Upper lobe of left lung (tissue), 6 donors: ENCODE results near the gene L3MBTL1. TPM values are rescaled to one million over a fixed set of nuclear protein-coding genes. Genes with fewer than 3 reads are reported as not detected.

Experiments
- ATAC-seq, 2 donors: fragments of 200-7000 bp; cut with Tn5 transposase; one replicate each; pipeline ENCODE4 v1.9.1; 2022; ENCODE audit warnings: mild to moderate bottlenecking in 2 of 2, moderate library complexity in 2 of 2; ENCODE audit not compliant: low FRiP score in 2 of 2
- DNase-seq, 2 donors: peaks; one replicate each; pipeline ENCODE4 v3.0.0-alpha.2; 2019 to 2020
- H3K27ac ChIP-seq, 4 donors: fragments of 200-600 bp; sonication (generic); one replicate each; pipeline ENCODE4 v1.5.1; 2016 to 2019
- H3K27me3 ChIP-seq, 4 donors: fragments of 200-600 bp; sonication (generic); one replicate each; pipeline ENCODE4 v1.5.1; 2017 to 2019
- H3K36me3 ChIP-seq, 4 donors: fragments of 200-600 bp; sonication (generic); one replicate each; pipeline ENCODE4 v1.5.1; 2016 to 2019
- H3K4me1 ChIP-seq, 4 donors: fragments of 200-600 bp; sonication (generic); one replicate each; pipeline ENCODE4 v1.5.1; 2018 to 2019
- H3K4me3 ChIP-seq, 4 donors: fragments of 200-600 bp; sonication (generic); one replicate each; pipeline ENCODE4 v1.5.1; 2017 to 2019; ENCODE audit warnings: mild to moderate bottlenecking in 2 of 4, moderate library complexity in 1 of 4
- H3K9me3 ChIP-seq, 4 donors: fragments of 200-600 bp; sonication (generic); one replicate each; pipeline ENCODE4 v1.5.1; 2018 to 2019
- CTCF ChIP-seq, 6 experiments: fragments of 450-650 bp in 4 of 6; fragments of 200-600 bp in 2 of 6; sonication (generic) in 2 of 6; IDR thresholded peaks; one replicate each; pipeline ENCODE4 v1.5.1; 2016 to 2019; ENCODE audit warnings: antibody characterized with exemption in 6 of 6
- EP300 ChIP-seq, 4 donors: sonication (generic); formaldehyde crosslinking; IDR thresholded peaks; one replicate each; pipeline ENCODE4 v1.5.1; 2017; ENCODE audit warnings: antibody characterized with exemption in 4 of 4, control low read depth in 2 of 4
- POLR2A ChIP-seq, 4 donors: fragments of 450-650 bp; IDR thresholded peaks; one replicate each; pipeline ENCODE4 v1.5.1; 2016 to 2017; ENCODE audit warnings: antibody characterized with exemption in 4 of 4, mild to moderate bottlenecking in 2 of 4
- POLR2AphosphoS5 ChIP-seq, 2 donors: sonication (generic); formaldehyde crosslinking; IDR thresholded peaks; one replicate each; pipeline ENCODE4 v1.5.1; 2017; ENCODE audit warnings: antibody characterized with exemption in 2 of 2
- WGBS, 2 donors: methylation state at CpG; one replicate each; pipeline ENCODE4 v1.1.5; 2017 to 2018; 5-methylcytosine and 5-hydroxymethylcytosine counted together
- total RNA-seq, 6 donors: library from RNA; depleted of rRNA in 4 of 6; stranded (reverse); fragments of >200 nt in 4 of 6; gene quantifications; one replicate each; pipeline versions ENCODE4 v1.1.0 to v1.2.1, GENCODE V29; 2016 to 2021
- donor health status: DM: no; HTN: no; CAD: no; lungs with moderate emphysema.
- donor health status: DM: no; HTN: yes; CAD: no; lungs with severe emphysema.

The L3MBTL1 gene
- total RNA-seq, 6 donors from 2014 or later = 4.9 to 50.3 (median 11.3) TPM

GRCh38 chr20:43548273-43548880, 40.9 kb downstream of the L3MBTL1 start:
- no peaks in the 10 kb centered on the region for H3K9me3 ChIP-seq
- no peaks in the 10 kb centered on the region for H3K4me1 ChIP-seq
- H3K4me3 ChIP-seq = no peak overlapping the region
- H3K36me3 ChIP-seq = peaks cover 0 to 3% (median 0%) of the 10 kb centered on the region in 4 donors
- ATAC-seq (no peak), DNase-seq (no peak)
- no peaks in the 10 kb centered on the region for H3K27me3 ChIP-seq
- no peak overlapping the region for H3K27ac ChIP-seq
- no peak for TF ChIP-seq POLR2A (IDR thresholded peaks at IDR 0.05)
- WGBS, 2 donors = 71 to 72% methylated on average over 5 of the region's 5 CpGs

- no peak for ATAC-seq
- no peak for DNase-seq
- no peaks in the 10 kb centered on the region for H3K27me3 ChIP-seq
- H3K9me3 ChIP-seq = no peaks in the 10 kb centered on the region
- no peaks in the 10 kb centered on the region for H3K4me1 ChIP-seq
- H3K27ac ChIP-seq = no peak overlapping the region
- H3K36me3 ChIP-seq = peaks cover 0 to 3% (median 0%) of the 10 kb centered on the region in 4 donors
- 91 to 100% methylated on average over 2 to 4 of the region's 4 CpGs for WGBS, 2 donors
- TF ChIP-seq EP300 (IDR thresholded peaks at IDR 0.05) (no peak), POLR2A (IDR thresholded peaks at IDR 0.05) (no peak), POLR2AphosphoS5 (IDR thresholded peaks at IDR 0.05) (no peak), CTCF (IDR thresholded peaks at IDR 0.05) (no peak)
- H3K4me3 ChIP-seq = no peak overlapping the region
These were observed 42.0 kb downstream of the L3MBTL1 start for GRCh38 chr20:43549416-43550065.

- no peak overlapping the region for H3K4me3 ChIP-seq
- H3K9me3 ChIP-seq = no peaks in the 10 kb centered on the region
- no peaks in the 10 kb centered on the region for H3K4me1 ChIP-seq
- no peaks in the 10 kb centered on the region for H3K36me3 ChIP-seq
- no peak for DNase-seq
- no peak for TF ChIP-seq POLR2AphosphoS5 (IDR thresholded peaks at IDR 0.05)
- TF ChIP-seq EP300 (IDR thresholded peaks at IDR 0.05) = no peak
- no peak for TF ChIP-seq CTCF (IDR thresholded peaks at IDR 0.05)
- no peak for TF ChIP-seq POLR2A (IDR thresholded peaks at IDR 0.05)
- no peak for ATAC-seq
- no peaks in the 10 kb centered on the region for H3K27me3 ChIP-seq
- H3K27ac ChIP-seq = no peak overlapping the region
- WGBS, 2 donors = 81 to 86% methylated on average over 2 of the region's 2 CpGs
These were observed 43.0 kb downstream of the L3MBTL1 start for GRCh38 chr20:43550456-43550855.

- Histone ChIP-seq H3K27me3 (no peaks in the 10 kb centered on the region), H3K4me1 (peaks cover 0 to 8% (median 2%) of the 10 kb centered on the region in 4 donors), H3K9me3 (no peaks in the 10 kb centered on the region), H3K4me3 (no peak overlapping the region), H3K36me3 (no peaks in the 10 kb centered on the region), H3K27ac (no peak overlapping the region)
- WGBS, 2 donors = 68 to 82% methylated on average over 3 of the region's 3 CpGs
- no peak for ATAC-seq
- TF ChIP-seq POLR2AphosphoS5 (IDR thresholded peaks at IDR 0.05) (no peak), POLR2A (IDR thresholded peaks at IDR 0.05) (no peak), CTCF (IDR thresholded peaks at IDR 0.05) (no peak), EP300 (IDR thresholded peaks at IDR 0.05) (no peak)
- no peak for DNase-seq
These were observed 46.9 kb downstream of the L3MBTL1 start for GRCh38 chr20:43554369-43554768.

- TF ChIP-seq CTCF (IDR thresholded peaks at IDR 0.05) = no peak
- no peak for TF ChIP-seq EP300 (IDR thresholded peaks at IDR 0.05)
- no peak for TF ChIP-seq POLR2AphosphoS5 (IDR thresholded peaks at IDR 0.05)
- no peak for TF ChIP-seq POLR2A (IDR thresholded peaks at IDR 0.05)
- H3K4me3 ChIP-seq = no peak within 1 kb of the TSS
- no peaks in the 10 kb centered on the region for H3K36me3 ChIP-seq
- peak in 1 of 2 donors; percentile 54 for ATAC-seq
- no peak within 1 kb of the TSS for H3K27ac ChIP-seq
- H3K9me3 ChIP-seq = no peaks in the 10 kb centered on the region
- WGBS, 2 donors = 64 to 80% methylated on average over 12 of the region's 12 CpGs
- H3K27me3 ChIP-seq = no peaks in the 10 kb centered on the region
- H3K4me1 ChIP-seq = peaks cover 0 to 8% (median 4%) of the 10 kb centered on the region in 4 donors
- peak in 1 of 2 donors; percentile 33 for DNase-seq
These were observed 51.1 kb downstream of the L3MBTL1 start, which contains the start of gene SGK2 for GRCh38 chr20:43558412-43559146. Gene SGK2, plus strand, starts transcription at chr20:43559027. Its CDS starts 7,469 bp downstream, at chr20:43566496.
